ENCODE data around the gene AAGAB.

GRCh38 chr15:67190326-67190725 lies 64.1 kb downstream of the AAGAB start:
- TF ChIP-seq CTCF (IDR thresholded peaks at IDR 0.05) = no peak
- TF ChIP-seq POLR2AphosphoS5 (IDR thresholded peaks at IDR 0.05) = no peak
- no peak for TF ChIP-seq EP300 (IDR thresholded peaks at IDR 0.05; ENCODE audit: low read depth)
- TF ChIP-seq POLR2A (IDR thresholded peaks at IDR 0.05) = no peak
